HG03175 (cell line): Measurements from ENCODE around the gene CELF4.

Experiments
- ATAC-seq: cut with Tn5 transposase; IDR thresholded peaks from one replicate; pipeline ENCODE4 v1.9.1; 2021; ENCODE audit warnings: mild to moderate bottlenecking, moderate library complexity; ENCODE audit not compliant: unreplicated experiment

CELF4 gene

GRCh38 chr18:37330173-37330572 is 235.4 kb downstream of the CELF4 start:
- ATAC-seq, result no peak

GRCh38 chr18:37328946-37329719 is 236.5 kb downstream of the CELF4 start:
- ATAC-seq, result no peak

- ATAC-seq, result no peak
These were observed 238.5 kb downstream of the CELF4 start for GRCh38 chr18:37327063-37327577.

- peak; percentile 81 for ATAC-seq
These were observed 243.0 kb downstream of the CELF4 start for GRCh38 chr18:37322492-37323035.

GRCh38 chr18:37321582-37322491 is 243.8 kb downstream of the CELF4 start:
- ATAC-seq, result no peak

- no peak for ATAC-seq
These were observed 245.3 kb downstream of the CELF4 start for GRCh38 chr18:37320317-37320716.

- ATAC-seq, result no peak
These were observed 246.9 kb downstream of the CELF4 start for GRCh38 chr18:37318360-37319355.

- no peak for ATAC-seq
These were observed 248.1 kb downstream of the CELF4 start for GRCh38 chr18:37317486-37317885.

GRCh38 chr18:37316468-37316867 is 249.1 kb downstream of the CELF4 start:
- ATAC-seq, result no peak

- ATAC-seq, result no peak
These were observed 249.7 kb downstream of the CELF4 start for GRCh38 chr18:37315935-37316334.

GRCh38 chr18:37314534-37314933 is 251.1 kb downstream of the CELF4 start:
- ATAC-seq, result no peak

- no peak for ATAC-seq
These were observed 252.0 kb downstream of the CELF4 start for GRCh38 chr18:37313624-37314023.

GRCh38 chr18:37309861-37310260 is 255.7 kb downstream of the CELF4 start:
- no peak for ATAC-seq

GRCh38 chr18:37309059-37309458 is 256.5 kb downstream of the CELF4 start:
- ATAC-seq, result no peak

GRCh38 chr18:37307181-37307580 is 258.4 kb downstream of the CELF4 start:
- ATAC-seq, result no peak

- ATAC-seq, result no peak
These were observed 259.2 kb downstream of the CELF4 start for GRCh38 chr18:37306432-37306831.

GRCh38 chr18:37305066-37305465 is 260.5 kb downstream of the CELF4 start:
- no peak for ATAC-seq

- ATAC-seq, result no peak
These were observed 261.5 kb downstream of the CELF4 start for GRCh38 chr18:37304012-37304680.

GRCh38 chr18:37303009-37303408 is 262.6 kb downstream of the CELF4 start:
- ATAC-seq, result no peak

GRCh38 chr18:37302519-37302918 is 263.1 kb downstream of the CELF4 start:
- ATAC-seq, result no peak
